ENCODE measurements around the gene WDFY2.

- TF ChIP-seq POLR2AphosphoS5 (IDR thresholded peaks at IDR 0.05; ENCODE audit: borderline replicate concordance, low read depth, low read length) (no peak), EZH2 (IDR thresholded peaks at IDR 0.05) (no peak)
Measured at GRCh38 chr13:51778392-51778791, 194.1 kb downstream of the WDFY2 start.
